ENCODE results near the gene CSF1R. TPM values are rescaled to one million over a fixed set of nuclear protein-coding genes. Genes with fewer than 3 reads are reported as not detected.

The CSF1R gene
- polyA plus RNA-seq, 1 of the 3 experiments (the other 2 are of a cell fraction), result 0.25 TPM

DNA sequence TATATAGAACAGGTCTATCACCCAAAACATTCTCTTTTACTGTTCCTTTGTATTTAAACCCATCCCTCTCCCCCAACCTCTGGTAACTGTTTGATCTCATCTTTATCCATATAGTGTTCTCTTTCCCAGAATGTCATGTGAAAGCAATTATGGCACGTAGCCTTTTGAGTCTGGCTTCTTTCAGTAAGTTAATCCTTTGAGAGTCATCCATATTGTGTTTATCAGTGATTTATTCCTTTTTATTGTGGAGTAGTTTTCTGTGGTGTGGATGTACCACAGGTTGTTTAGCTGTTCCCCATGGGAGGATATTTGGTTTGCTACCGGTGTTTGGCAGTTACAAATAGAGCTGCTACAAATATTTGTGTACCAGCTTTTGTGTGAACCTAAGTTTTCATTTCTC is 47.8 kb downstream of the CSF1R start (continued):
- TF ChIP-seq FOSL2 (IDR thresholded peaks at IDR 0.05; ENCODE audit: borderline replicate concordance, low read depth) (no peak), YY1 (IDR thresholded peaks at IDR 0.05; ENCODE audit: low read depth) (no peak), RXRA (IDR thresholded peaks at IDR 0.05; ENCODE audit: borderline replicate concordance, low read depth) (no peak), NFIC (IDR thresholded peaks at IDR 0.05; ENCODE audit: borderline replicate concordance) (no peak), EZH2phosphoT487 (IDR thresholded peaks at IDR 0.05; ENCODE audit: borderline replicate concordance, low read depth) (no peak), EP300 (IDR thresholded peaks at IDR 0.05; ENCODE audit: borderline replicate concordance in 1 of 2, low read depth in 1 of 2, low read length in 1 of 2) (peak in 1 of 2 experiments; percentile 54; a peak in 1 of 4 replicates), ELF1 (IDR thresholded peaks at IDR 0.05) (no peak), REST (IDR thresholded peaks at IDR 0.05; ENCODE audit: low read depth, low read length) (no peak), CHD2 (IDR thresholded peaks at IDR 0.05; ENCODE audit: low read length, partially characterized antibody) (no peak), RCOR1 (IDR thresholded peaks at IDR 0.05; ENCODE audit: low read length) (peak; percentile 20; the same call in 1 of the 2 replicates)
- TF ChIP-seq, protein P1, sequence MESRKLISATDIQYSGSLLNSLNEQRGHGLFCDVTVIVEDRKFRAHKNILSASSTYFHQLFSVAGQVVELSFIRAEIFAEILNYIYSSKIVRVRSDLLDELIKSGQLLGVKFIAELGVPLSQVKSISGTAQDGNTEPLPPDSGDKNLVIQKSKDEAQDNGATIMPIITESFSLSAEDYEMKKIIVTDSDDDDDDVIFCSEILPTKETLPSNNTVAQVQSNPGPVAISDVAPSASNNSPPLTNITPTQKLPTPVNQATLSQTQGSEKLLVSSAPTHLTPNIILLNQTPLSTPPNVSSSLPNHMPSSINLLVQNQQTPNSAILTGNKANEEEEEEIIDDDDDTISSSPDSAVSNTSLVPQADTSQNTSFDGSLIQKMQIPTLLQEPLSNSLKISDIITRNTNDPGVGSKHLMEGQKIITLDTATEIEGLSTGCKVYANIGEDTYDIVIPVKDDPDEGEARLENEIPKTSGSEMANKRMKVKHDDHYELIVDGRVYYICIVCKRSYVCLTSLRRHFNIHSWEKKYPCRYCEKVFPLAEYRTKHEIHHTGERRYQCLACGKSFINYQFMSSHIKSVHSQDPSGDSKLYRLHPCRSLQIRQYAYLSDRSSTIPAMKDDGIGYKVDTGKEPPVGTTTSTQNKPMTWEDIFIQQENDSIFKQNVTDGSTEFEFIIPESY (IDR thresholded peaks at IDR 0.05; ENCODE audit: borderline replicate concordance, low read depth), result no peak
- TF ChIP-seq, protein P2, sequence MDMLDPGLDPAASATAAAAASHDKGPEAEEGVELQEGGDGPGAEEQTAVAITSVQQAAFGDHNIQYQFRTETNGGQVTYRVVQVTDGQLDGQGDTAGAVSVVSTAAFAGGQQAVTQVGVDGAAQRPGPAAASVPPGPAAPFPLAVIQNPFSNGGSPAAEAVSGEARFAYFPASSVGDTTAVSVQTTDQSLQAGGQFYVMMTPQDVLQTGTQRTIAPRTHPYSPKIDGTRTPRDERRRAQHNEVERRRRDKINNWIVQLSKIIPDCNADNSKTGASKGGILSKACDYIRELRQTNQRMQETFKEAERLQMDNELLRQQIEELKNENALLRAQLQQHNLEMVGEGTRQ (IDR thresholded peaks at IDR 0.05; ENCODE audit: borderline replicate concordance, low read depth, low read length), result no peak

GRCh38 chr5:150036513-150036912 is 49.8 kb downstream of the CSF1R start:
- H4K20me1 ChIP-seq (ENCODE audit: insufficient read depth), result no peaks in the 10 kb centered on the region
- no peaks in the 10 kb centered on the region for H3K9me3 ChIP-seq
- no peak overlapping the region for H2AFZ ChIP-seq (ENCODE audit: low read depth)
- H3K9me2 ChIP-seq, result no peaks in the 10 kb centered on the region
- H3K9ac ChIP-seq, result 0 out of 2 replicates have a peak overlapping the region, but pooled peaks have one; percentile 24
- ChIA-PET POLR2A (no interaction called here), CTCF (interaction anchor here (0.6 to 1.1 kb wide), 3 partner anchors 9 to 46 kb away, joined by 3 read pairs; no protein-coding TSS in a partner anchor)
- peaks cover 29% of the 10 kb centered on the region; the same call in 1 of the 2 replicates for H3K79me2 ChIP-seq (ENCODE audit: insufficient read depth)
- WGBS (ENCODE audit: low lambda C conversion rate), result 21% methylated on average over 5 of the region's 9 CpGs
- H3K4me2 ChIP-seq, result peak overlapping the region; percentile 30
- DNase-seq, result no peak
- no peak overlapping the region for H3K4me3 ChIP-seq (ENCODE audit: low read depth in 2 of 2, low read length in 1 of 2)
- peak overlapping the region; percentile 82 to 85 for H3K27ac ChIP-seq (ENCODE audit: low read depth in 2 of 2, low read length in 1 of 2)
- H3K27me3 ChIP-seq (ENCODE audit: insufficient read depth), result no peaks in the 10 kb centered on the region
- H3K36me3 ChIP-seq (replicated peaks in 1 of 2; ENCODE audit: control insufficient read depth in 1 of 2, insufficient read depth in 2 of 2, low read length in 1 of 2), result peaks cover 84 to 89% of the 10 kb centered on the region in 2 experiments
- H3F3A ChIP-seq (replicated peaks; ENCODE audit: insufficient read depth), result peaks cover 34% of the 10 kb centered on the region
- H3K4me1 ChIP-seq (ENCODE audit: control insufficient read depth in 1 of 2, insufficient read depth in 2 of 2, low read depth in 1 of 2, low read length in 1 of 2), result peaks cover 2 to 14% of the 10 kb centered on the region in 2 experiments; a peak in 3 of 4 replicates
- peak; percentile 36; the same call in 1 of the 2 replicates for TF ChIP-seq NRF1 (IDR thresholded peaks at IDR 0.05; ENCODE audit: low read depth, low read length)
- TF ChIP-seq FOSL2 (IDR thresholded peaks at IDR 0.05; ENCODE audit: borderline replicate concordance, low read depth), result peak; percentile 94
- TF ChIP-seq, protein P1 (IDR thresholded peaks at IDR 0.05; ENCODE audit: borderline replicate concordance, low read depth), result 0 out of 2 replicates have a peak, but pooled peaks have one; percentile 50
- no peak for TF ChIP-seq RFX5 (IDR thresholded peaks at IDR 0.05; ENCODE audit: low read length)
- TF ChIP-seq EZH2phosphoT487 (IDR thresholded peaks at IDR 0.05; ENCODE audit: borderline replicate concordance, low read depth), result no peak
- TF ChIP-seq MAX (IDR thresholded peaks at IDR 0.05; ENCODE audit: low read depth), result peak; percentile 87
- no peak for TF ChIP-seq IRF3 (IDR thresholded peaks at IDR 0.05; ENCODE audit: low read depth, low read length)
- no peak for TF ChIP-seq GATA2 (CRISPR knock-in tag; IDR thresholded peaks at IDR 0.05)
